Sigmoid colon (tissue), 4 donors: ENCODE measurements around the gene NOL7.

Source experiments
- POLR2AphosphoS5 ChIP-seq, 4 donors: sonication (generic); formaldehyde crosslinking; IDR thresholded peaks; one replicate each; pipeline ENCODE4 v1.6.1; 2017; ENCODE audit warnings: antibody characterized with exemption in 4 of 4
- TF ChIP-seq, protein P1 (sequence below), 4 experiments: fragments of 450-650 bp in 3 of 4; fragments of 200-600 bp in 1 of 4; IDR thresholded peaks; one replicate each; pipeline ENCODE4 v1.5.1; 2016 to 2019; ENCODE audit warnings: antibody characterized with exemption in 4 of 4, mild to moderate bottlenecking in 3 of 4, moderate library complexity in 2 of 4

GRCh38 chr6:13662651-13663334, 47.7 kb downstream of the NOL7 start:
- TF ChIP-seq, protein P1, sequence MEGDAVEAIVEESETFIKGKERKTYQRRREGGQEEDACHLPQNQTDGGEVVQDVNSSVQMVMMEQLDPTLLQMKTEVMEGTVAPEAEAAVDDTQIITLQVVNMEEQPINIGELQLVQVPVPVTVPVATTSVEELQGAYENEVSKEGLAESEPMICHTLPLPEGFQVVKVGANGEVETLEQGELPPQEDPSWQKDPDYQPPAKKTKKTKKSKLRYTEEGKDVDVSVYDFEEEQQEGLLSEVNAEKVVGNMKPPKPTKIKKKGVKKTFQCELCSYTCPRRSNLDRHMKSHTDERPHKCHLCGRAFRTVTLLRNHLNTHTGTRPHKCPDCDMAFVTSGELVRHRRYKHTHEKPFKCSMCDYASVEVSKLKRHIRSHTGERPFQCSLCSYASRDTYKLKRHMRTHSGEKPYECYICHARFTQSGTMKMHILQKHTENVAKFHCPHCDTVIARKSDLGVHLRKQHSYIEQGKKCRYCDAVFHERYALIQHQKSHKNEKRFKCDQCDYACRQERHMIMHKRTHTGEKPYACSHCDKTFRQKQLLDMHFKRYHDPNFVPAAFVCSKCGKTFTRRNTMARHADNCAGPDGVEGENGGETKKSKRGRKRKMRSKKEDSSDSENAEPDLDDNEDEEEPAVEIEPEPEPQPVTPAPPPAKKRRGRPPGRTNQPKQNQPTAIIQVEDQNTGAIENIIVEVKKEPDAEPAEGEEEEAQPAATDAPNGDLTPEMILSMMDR (IDR thresholded peaks at IDR 0.05), result no peak
- TF ChIP-seq POLR2AphosphoS5 (IDR thresholded peaks at IDR 0.05), result no peak
